Dedifferentiated amniotic fluid mesenchymal stem cell (primary cell): ENCODE results near the gene MGME1.
"Not testable (repeated sequence)": the region's sequence is repeated elsewhere in the genome, so short reads cannot be mapped to it uniquely, and the experiment has no call there.

Experiments used
- DNase-seq: peaks from one replicate; pipeline ENCODE4 v3.0.0-alpha.2; 2016; ENCODE audit errors: extremely low spot score

MGME1 gene

GRCh38 chr20:18020931-18021330 is 52.1 kb downstream of the MGME1 start:
- DNase-seq: no peak

- DNase-seq: no peak
These were observed 55.8 kb downstream of the MGME1 start for GRCh38 chr20:18024606-18025127.

DNA sequence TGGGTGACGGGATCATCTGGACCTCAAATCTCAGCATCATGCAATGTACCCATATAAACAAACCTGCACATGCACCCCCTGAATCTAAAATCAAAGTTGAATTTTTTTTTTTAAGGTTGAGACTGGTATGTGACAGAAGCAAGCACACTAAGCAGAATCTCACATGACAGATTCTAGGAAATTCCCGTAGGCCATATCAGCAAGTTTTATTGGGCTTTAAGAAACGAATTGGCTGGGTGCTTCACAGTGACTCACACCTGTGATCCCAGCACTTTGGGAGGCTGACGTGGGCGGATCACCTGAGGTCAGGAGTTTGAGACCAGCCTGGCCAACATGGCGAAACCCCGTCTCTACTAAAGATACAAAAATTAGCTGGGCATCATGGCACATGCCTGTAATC is 58.2 kb downstream of the MGME1 start:
- not testable (repeated sequence) for DNase-seq

DNA sequence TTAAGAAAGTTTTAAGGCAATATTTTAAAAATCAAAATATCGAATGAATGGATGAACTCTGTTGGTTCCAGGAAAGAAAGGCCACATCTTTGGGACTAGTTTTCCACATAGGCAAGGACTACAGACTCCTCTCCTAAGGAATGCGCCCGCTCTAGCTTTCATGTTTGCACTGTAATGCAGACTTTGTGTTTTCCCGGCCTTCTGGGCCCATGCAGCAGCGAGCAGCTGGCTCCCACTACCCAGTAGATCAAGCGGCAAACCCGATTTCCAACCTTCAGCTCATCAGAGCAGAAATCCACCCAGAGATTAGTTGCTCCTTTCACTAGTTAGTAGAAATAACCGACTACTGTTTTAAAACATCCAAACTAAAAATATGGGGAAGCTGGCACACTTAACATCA is 61.2 kb downstream of the MGME1 start:
- DNase-seq: no peak

- no peak for DNase-seq
These were observed 62.2 kb downstream of the MGME1 start for GRCh38 chr20:18031050-18031449.

DNA sequence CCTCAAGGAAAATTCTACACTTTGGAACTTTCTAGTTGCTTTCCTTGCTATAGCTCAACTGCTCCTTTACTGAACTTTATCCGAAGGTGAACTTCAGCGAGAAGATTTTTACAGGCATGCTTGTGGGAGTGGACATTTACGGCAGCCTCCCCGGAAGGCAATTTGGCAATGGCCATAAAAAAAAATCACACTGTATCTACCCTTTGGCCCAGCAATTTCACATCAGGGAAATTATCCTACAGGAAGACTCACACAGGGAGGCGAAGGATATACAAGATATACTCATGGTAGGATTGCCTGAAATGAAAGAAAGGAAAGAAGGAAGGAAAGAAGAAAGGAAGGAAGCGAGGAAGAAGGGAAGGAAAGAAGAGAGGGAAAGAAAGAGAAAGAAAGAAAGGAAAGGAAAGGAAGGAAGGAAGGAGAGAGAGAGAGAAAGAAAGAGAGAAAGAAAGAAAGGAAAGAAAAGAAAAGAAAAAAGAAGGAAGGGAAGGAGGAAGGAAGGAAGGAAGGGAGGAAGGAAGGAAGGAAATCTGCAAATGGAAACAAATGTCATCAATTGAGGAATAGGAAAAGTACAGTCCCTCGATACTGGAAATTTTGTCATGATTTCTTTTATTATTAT is 63.2 kb downstream of the MGME1 start:
- DNase-seq: no peak

- no peak for DNase-seq
These were observed 64.4 kb downstream of the MGME1 start for GRCh38 chr20:18032977-18033892.

DNA sequence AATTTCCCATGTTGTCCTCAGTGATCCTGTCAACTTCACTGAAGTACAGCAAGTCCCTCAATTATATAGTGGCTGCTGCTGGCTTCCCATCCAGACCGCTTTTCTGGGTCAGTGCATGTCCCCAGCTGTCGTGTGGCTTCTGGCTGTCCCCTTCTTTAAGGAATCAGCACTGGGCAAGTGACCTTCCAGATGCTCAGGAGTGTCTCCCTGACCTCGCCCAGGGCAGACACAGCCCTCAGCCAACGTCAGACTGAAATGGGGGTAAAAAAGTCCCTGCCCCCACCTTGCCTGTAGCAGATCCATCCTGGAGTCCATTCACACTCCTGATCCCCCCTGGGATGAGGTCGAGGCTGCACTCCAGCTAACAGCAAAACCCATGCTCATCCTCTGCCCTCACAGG is 65.2 kb downstream of the MGME1 start:
- no peak for DNase-seq

- DNase-seq: no peak
These were observed 70.2 kb downstream of the MGME1 start for GRCh38 chr20:18039063-18039462.
